Neural progenitor cell (in vitro differentiated cells): Measurements from ENCODE around the gene POLR2C. TPM values are rescaled to one million over a fixed set of nuclear protein-coding genes. Genes with fewer than 3 reads are reported as not detected.
A peak's percentile ranks its signal among the peaks of the same experiment; 100 is the strongest.

ENCODE experiments used
- DNase-seq: peaks from one replicate; pipeline ENCODE4 v3.0.0-alpha.2; 2016; ENCODE audit warnings: low spot score
- H2AFZ ChIP-seq: fragments of 200-600 bp; sonication (generic); replicated peaks from 2 replicates; pipeline ENCODE4 v1.6.1; 2016; ENCODE audit warnings: antibody characterized with exemption
- H3F3A ChIP-seq: fragments of 200-600 bp; sonication (generic); 2 replicates; pipeline ENCODE4 v1.6.1; 2016; ENCODE audit warnings: antibody characterized with exemption, low read depth
- H3K27ac ChIP-seq: fragments of 200-600 bp; sonication (generic); 2 replicates; pipeline ENCODE4 v1.5.1; 2016; ENCODE audit warnings: mild to moderate bottlenecking
- H3K27me3 ChIP-seq: fragments of 200-600 bp; sonication (generic); 2 replicates; pipeline ENCODE4 v1.6.1; 2016; ENCODE audit warnings: mild to moderate bottlenecking, moderate library complexity
- H3K36me3 ChIP-seq: fragments of 200-600 bp; sonication (generic); 2 replicates; pipeline ENCODE4 v1.5.1; 2016
- H3K4me1 ChIP-seq: fragments of 200-600 bp; sonication (generic); 2 replicates; pipeline ENCODE4 v1.6.1; 2016; ENCODE audit warnings: mixed run types
- H3K4me2 ChIP-seq: fragments of 200-600 bp; sonication (generic); 2 replicates; pipeline ENCODE4 v1.6.1; 2016
- H3K4me3 ChIP-seq: fragments of 200-600 bp; sonication (generic); 2 replicates; pipeline ENCODE4 v1.5.1; 2016
- H3K79me2 ChIP-seq: fragments of 200-600 bp; sonication (generic); 2 replicates; pipeline ENCODE4 v1.6.1; 2016; ENCODE audit warnings: low read depth
- H3K9ac ChIP-seq: fragments of 200-600 bp; sonication (generic); 2 replicates; pipeline ENCODE4 v1.6.1; 2016
- H3K9me3 ChIP-seq: fragments of 200-600 bp; sonication (generic); 2 replicates; pipeline ENCODE4 v1.5.1; 2016; ENCODE audit warnings: low read depth
- H4K20me1 ChIP-seq: fragments of 200-600 bp; sonication (generic); 2 replicates; pipeline ENCODE4 v1.6.1; 2016; ENCODE audit warnings: low read depth
- H3K27ac Mint-ChIP-seq: 3 replicates; pipeline ENCODE4 v1.8.0; 2021; ENCODE audit warnings: mixed read lengths
- H3K27me3 Mint-ChIP-seq: 2 replicates; pipeline ENCODE4 v1.8.0; 2022; ENCODE audit warnings: low read depth, mild to moderate bottlenecking, inconsistent platforms, moderate library complexity, mixed read lengths; ENCODE audit not compliant: insufficient read depth
- H3K36me3 Mint-ChIP-seq: 3 replicates; pipeline ENCODE4 v1.8.0; 2021; ENCODE audit warnings: mixed read lengths
- H3K4me1 Mint-ChIP-seq: 3 replicates; pipeline ENCODE4 v1.8.0; 2021; ENCODE audit warnings: mixed read lengths
- H3K4me3 Mint-ChIP-seq: 3 replicates; pipeline ENCODE4 v1.8.0; 2021; ENCODE audit warnings: mild to moderate bottlenecking, moderate library complexity, mixed read lengths
- H3K9me3 Mint-ChIP-seq: 3 replicates; pipeline ENCODE4 v1.8.0; 2020; ENCODE audit warnings: mixed read lengths
- CTCF ChIP-seq: fragments of 200-600 bp; sonication (generic); IDR thresholded peaks from 2 replicates; pipeline ENCODE4 v1.5.1; 2017; ENCODE audit warnings: antibody characterized with exemption, mild to moderate bottlenecking
- EZH2 ChIP-seq: fragments of 200-600 bp; sonication (generic); IDR thresholded peaks from 2 replicates; pipeline ENCODE4 v1.6.1; 2017; ENCODE audit warnings: antibody characterized with exemption, mild to moderate bottlenecking, moderate library complexity
- EZH2phosphoT487 ChIP-seq: fragments of 200-600 bp; sonication (generic); IDR thresholded peaks from 2 replicates; pipeline ENCODE4 v1.6.1; 2017; ENCODE audit warnings: antibody characterized with exemption
- total RNA-seq: library from RNA; depleted of rRNA; stranded (reverse); fragments of >200 nt; gene quantifications from 2 replicates; pipeline ENCODE4 v1.2.3, GENCODE V29; 2015; ENCODE audit warnings: low replicate concordance

POLR2C gene
- total RNA-seq, 1 donor from 2014 or later, result 58.4 TPM

GRCh38 chr16:57447186-57447962, 15.1 kb upstream of the POLR2C start, which contains the start of the genes CIAPIN1 and COQ9:
Gene CIAPIN1 (minus strand): TSS chr16:57447385. CDS start chr16:57440928, 6,457 bp downstream.
Gene COQ9 (plus strand): TSS chr16:57447479. CDS start chr16:57447506, 27 bp downstream.
- Histone ChIP-seq H4K20me1 (no peaks in the 10 kb centered on the region), H3F3A (no peaks in the 10 kb centered on the region), H3K27me3 (no peaks in the 10 kb centered on the region), H2AFZ (peak within 1 kb of the TSS; percentile 80), H3K4me3 (peak within 1 kb of the TSS; percentile 91), H3K27ac (no peak within 1 kb of the TSS), H3K79me2 (peaks cover 50% of the 10 kb centered on the region), H3K4me1 (no peaks in the 10 kb centered on the region), H3K36me3 (no peaks in the 10 kb centered on the region), H3K4me2 (peak within 1 kb of the TSS; percentile 92), H3K9me3 (no peaks in the 10 kb centered on the region), H3K9ac (peak within 1 kb of the TSS; percentile 88)
- Mint-ChIP-seq H3K9me3 (no peaks in the 10 kb centered on the region), H3K4me1 (peaks cover 17% of the 10 kb centered on the region), H3K27me3 (peaks cover 2% of the 10 kb centered on the region), H3K4me3 (peak within 1 kb of the TSS; percentile 95), H3K36me3 (peaks cover 10% of the 10 kb centered on the region), H3K27ac (peak within 1 kb of the TSS; percentile 94)
- DNase-seq, result peak; percentile 97
- TF ChIP-seq EZH2phosphoT487 (no peak), CTCF (no peak), EZH2 (no peak)

GRCh38 chr16:57452021-57452420, 10.5 kb upstream of the POLR2C start:
- Histone ChIP-seq H4K20me1 (peaks cover 3% of the 10 kb centered on the region), H3K9me3 (no peaks in the 10 kb centered on the region), H3K27me3 (no peaks in the 10 kb centered on the region), H3F3A (no peaks in the 10 kb centered on the region), H3K4me1 (no peaks in the 10 kb centered on the region), H3K4me2 (no peak overlapping the region), H3K9ac (no peak overlapping the region), H3K36me3 (no peaks in the 10 kb centered on the region), H3K4me3 (no peak overlapping the region), H3K79me2 (peaks cover 4% of the 10 kb centered on the region), H2AFZ (no peak overlapping the region), H3K27ac (no peak overlapping the region)
- no peak for TF ChIP-seq EZH2
- no peak for TF ChIP-seq CTCF
- TF ChIP-seq EZH2phosphoT487, result no peak
- peaks cover 20% of the 10 kb centered on the region for H3K36me3 Mint-ChIP-seq
- H3K9me3 Mint-ChIP-seq, result no peaks in the 10 kb centered on the region
- no peak overlapping the region for H3K27ac Mint-ChIP-seq
- H3K27me3 Mint-ChIP-seq, result peaks cover 2% of the 10 kb centered on the region
- H3K4me3 Mint-ChIP-seq, result no peak overlapping the region
- no peak for DNase-seq
- H3K4me1 Mint-ChIP-seq, result peaks cover 8% of the 10 kb centered on the region

- H3K36me3 ChIP-seq, result no peaks in the 10 kb centered on the region
- no peak overlapping the region for H3K27ac ChIP-seq
These were observed 491 bp downstream of the POLR2C start for GRCh38 chr16:57462978-57463362.

More at GRCh38 chr16:57462978-57463362, 491 bp downstream of the POLR2C start:
- Histone ChIP-seq H3K9ac (peak overlapping the region; percentile 89), H2AFZ (no peak overlapping the region), H3K79me2 (peaks cover 27% of the 10 kb centered on the region), H3K4me3 (peak overlapping the region; percentile 79), H3K4me1 (peaks cover 6% of the 10 kb centered on the region), H4K20me1 (peaks cover 5% of the 10 kb centered on the region), H3K4me2 (peak overlapping the region; percentile 90), H3K9me3 (no peaks in the 10 kb centered on the region), H3F3A (peaks cover 3% of the 10 kb centered on the region), H3K27me3 (no peaks in the 10 kb centered on the region)
- Mint-ChIP-seq H3K4me1 (peaks cover 12% of the 10 kb centered on the region), H3K36me3 (peaks cover 18% of the 10 kb centered on the region), H3K9me3 (no peaks in the 10 kb centered on the region), H3K4me3 (peak overlapping the region; percentile 100), H3K27me3 (no peaks in the 10 kb centered on the region), H3K27ac (peak overlapping the region; percentile 87)
- TF ChIP-seq EZH2phosphoT487 (no peak), EZH2 (no peak), CTCF (no peak)
- peak; percentile 43 for DNase-seq
